ENCODE results near the gene OPN1SW. TPM values are rescaled to one million over a fixed set of nuclear protein-coding genes. Genes with fewer than 3 reads are reported as not detected.

The OPN1SW gene
- total and polyA plus RNA-seq, 9 of the 15 experiments (the other 6 are each of a cell fraction or from before 2014, with no cell fraction given) = 0.84 to 1.0 TPM; not detected in 7

DNA sequence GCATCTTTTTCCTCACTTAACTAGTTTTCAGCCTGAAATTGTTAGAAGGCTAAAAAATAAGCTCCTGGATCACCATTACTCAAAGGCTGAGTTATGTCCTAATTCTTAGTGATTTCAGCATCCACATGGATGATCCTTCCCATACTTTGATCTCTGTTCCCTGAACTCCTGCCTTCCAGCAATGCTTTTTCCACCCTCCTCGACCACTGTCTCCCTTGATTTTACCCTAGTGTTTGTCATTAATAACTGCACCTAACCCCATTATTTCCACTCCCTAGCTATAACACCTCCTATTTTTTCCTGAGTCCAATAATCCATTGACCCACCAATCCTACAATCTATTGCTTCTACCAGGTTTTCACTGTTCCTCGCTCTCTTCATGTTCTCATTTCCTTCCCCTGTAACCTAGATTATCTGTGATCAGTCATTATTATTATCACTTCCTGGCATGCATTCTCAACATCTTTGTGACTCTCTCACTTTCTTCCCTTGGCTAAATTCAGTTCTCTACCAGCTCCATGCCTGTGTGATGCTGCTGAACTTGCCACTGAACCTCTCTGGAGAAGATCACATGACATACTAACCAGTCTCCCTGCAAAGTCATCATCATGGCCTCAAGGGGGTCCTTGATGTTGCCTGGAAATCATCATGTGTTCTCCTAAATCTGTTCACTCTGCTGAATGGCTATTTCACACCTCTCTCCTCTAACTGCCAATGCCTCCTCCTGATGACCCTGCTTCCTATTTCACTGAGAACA, 42.9 kb downstream of the OPN1SW start (continued):
- TF ChIP-seq RAD51 (IDR thresholded peaks at IDR 0.05; ENCODE audit: borderline replicate concordance, low read depth) (peak; percentile 57; the same call in 1 of the 2 replicates), ELF1 (tag; IDR thresholded peaks at IDR 0.05) (no peak), YY1 (IDR thresholded peaks at IDR 0.05; ENCODE audit: borderline replicate concordance in 1 of 3, control insufficient read depth in 1 of 3, extremely low read depth in 1 of 3, insufficient read depth in 3 of 3, insufficient read length in 1 of 3, insufficient replicate concordance in 2 of 3, low read depth in 1 of 3, low read length in 2 of 3) (peak in 1 of 3 experiments; percentile 58), ZNF134 (CRISPR knock-in tag; conservative IDR thresholded peaks at IDR 0.05) (no peak), CHCHD3 (CRISPR knock-in tag; IDR thresholded peaks at IDR 0.05) (0 out of 2 replicates have a peak, but pooled peaks have one; percentile 23)
- TF ChIP-seq, protein P1, sequence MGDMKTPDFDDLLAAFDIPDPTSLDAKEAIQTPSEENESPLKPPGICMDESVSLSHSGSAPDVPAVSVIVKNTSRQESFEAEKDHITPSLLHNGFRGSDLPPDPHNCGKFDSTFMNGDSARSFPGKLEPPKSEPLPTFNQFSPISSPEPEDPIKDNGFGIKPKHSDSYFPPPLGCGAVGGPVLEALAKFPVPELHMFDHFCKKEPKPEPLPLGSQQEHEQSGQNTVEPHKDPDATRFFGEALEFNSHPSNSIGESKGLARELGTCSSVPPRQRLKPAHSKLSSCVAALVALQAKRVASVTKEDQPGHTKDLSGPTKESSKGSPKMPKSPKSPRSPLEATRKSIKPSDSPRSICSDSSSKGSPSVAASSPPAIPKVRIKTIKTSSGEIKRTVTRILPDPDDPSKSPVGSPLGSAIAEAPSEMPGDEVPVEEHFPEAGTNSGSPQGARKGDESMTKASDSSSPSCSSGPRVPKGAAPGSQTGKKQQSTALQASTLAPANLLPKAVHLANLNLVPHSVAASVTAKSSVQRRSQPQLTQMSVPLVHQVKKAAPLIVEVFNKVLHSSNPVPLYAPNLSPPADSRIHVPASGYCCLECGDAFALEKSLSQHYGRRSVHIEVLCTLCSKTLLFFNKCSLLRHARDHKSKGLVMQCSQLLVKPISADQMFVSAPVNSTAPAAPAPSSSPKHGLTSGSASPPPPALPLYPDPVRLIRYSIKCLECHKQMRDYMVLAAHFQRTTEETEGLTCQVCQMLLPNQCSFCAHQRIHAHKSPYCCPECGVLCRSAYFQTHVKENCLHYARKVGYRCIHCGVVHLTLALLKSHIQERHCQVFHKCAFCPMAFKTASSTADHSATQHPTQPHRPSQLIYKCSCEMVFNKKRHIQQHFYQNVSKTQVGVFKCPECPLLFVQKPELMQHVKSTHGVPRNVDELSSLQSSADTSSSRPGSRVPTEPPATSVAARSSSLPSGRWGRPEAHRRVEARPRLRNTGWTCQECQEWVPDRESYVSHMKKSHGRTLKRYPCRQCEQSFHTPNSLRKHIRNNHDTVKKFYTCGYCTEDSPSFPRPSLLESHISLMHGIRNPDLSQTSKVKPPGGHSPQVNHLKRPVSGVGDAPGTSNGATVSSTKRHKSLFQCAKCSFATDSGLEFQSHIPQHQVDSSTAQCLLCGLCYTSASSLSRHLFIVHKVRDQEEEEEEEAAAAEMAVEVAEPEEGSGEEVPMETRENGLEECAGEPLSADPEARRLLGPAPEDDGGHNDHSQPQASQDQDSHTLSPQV (IDR thresholded peaks at IDR 0.05) = 0 out of 2 replicates have a peak, but pooled peaks have one; percentile 43

Measured in K562 (cell line).